GM23338 (cell line): ENCODE data around the gene CYP11A1. TPM values are rescaled to one million over a fixed set of nuclear protein-coding genes. Genes with fewer than 3 reads are reported as not detected.

ENCODE experiments used
- ATAC-seq: fragments of 200-7000 bp; cut with Tn5 transposase; 3 replicates; pipeline ENCODE4 v1.9.1; 2020
- DNase-seq: peaks from one replicate; pipeline ENCODE4 v3.0.0-alpha.2; 2015; ENCODE audit warnings: low spot score
- H2AFZ ChIP-seq: fragments of 200-600 bp; sonication (generic); 2 replicates; pipeline ENCODE4 v1.8.0; 2016; ENCODE audit warnings: antibody characterized with exemption, mild to moderate bottlenecking, moderate library complexity
- H3F3A ChIP-seq: fragments of 200-600 bp; sonication (generic); replicated peaks from 2 replicates; pipeline ENCODE4 v1.8.0; 2017; ENCODE audit warnings: antibody characterized with exemption, mixed run types, low read depth
- H3K27ac ChIP-seq: fragments of 200-600 bp; sonication (generic); 2 replicates; pipeline ENCODE4 v1.6.1; 2016; ENCODE audit warnings: low read depth
- H3K27me3 ChIP-seq: fragments of 200-600 bp; sonication (generic); 2 replicates; pipeline ENCODE4 v1.8.0; 2016; ENCODE audit warnings: mild to moderate bottlenecking, mixed run types, moderate library complexity; ENCODE audit not compliant: insufficient read depth
- H3K36me3 ChIP-seq: fragments of 200-600 bp; sonication (generic); 2 replicates; pipeline ENCODE4 v1.8.0; 2016; ENCODE audit warnings: mild to moderate bottlenecking; ENCODE audit not compliant: insufficient read depth
- H3K4me1 ChIP-seq: fragments of 200-600 bp; sonication (generic); 2 replicates; pipeline ENCODE4 v1.8.0; 2016; ENCODE audit warnings: mild to moderate bottlenecking, moderate library complexity; ENCODE audit not compliant: insufficient read depth
- H3K4me2 ChIP-seq: fragments of 200-600 bp; sonication (generic); 2 replicates; pipeline ENCODE4 v1.7.1; 2017; ENCODE audit warnings: mixed run types
- H3K4me3 ChIP-seq: fragments of 200-600 bp; sonication (generic); 2 replicates; pipeline ENCODE4 v1.6.1; 2016; ENCODE audit warnings: mixed run types
- H3K79me2 ChIP-seq: fragments of 200-600 bp; sonication (generic); replicated peaks from 2 replicates; pipeline ENCODE4 v1.8.0; 2017; ENCODE audit warnings: mild to moderate bottlenecking; ENCODE audit not compliant: insufficient read depth
- H3K9me2 ChIP-seq: fragments of 200-600 bp; sonication (generic); 2 replicates; pipeline ENCODE4 v1.8.0; 2017; ENCODE audit not compliant: insufficient read depth
- H4K20me1 ChIP-seq: fragments of 200-600 bp; sonication (generic); replicated peaks from 2 replicates; pipeline ENCODE4 v1.8.0; 2017; ENCODE audit warnings: mild to moderate bottlenecking; ENCODE audit not compliant: insufficient read depth
- H3K27ac Mint-ChIP-seq: 2 replicates; pipeline ENCODE4 v1.8.0; 2020; ENCODE audit warnings: inconsistent platforms, mild to moderate bottlenecking, moderate library complexity, mixed read lengths
- H3K27me3 Mint-ChIP-seq: 3 replicates; pipeline ENCODE4 v1.8.0; 2022; ENCODE audit warnings: low read depth, mild to moderate bottlenecking, moderate library complexity, mixed read lengths, inconsistent platforms; ENCODE audit not compliant: insufficient read depth, poor library complexity
- H3K36me3 Mint-ChIP-seq: 3 replicates; pipeline ENCODE4 v1.8.0; 2021; ENCODE audit warnings: low read depth, mild to moderate bottlenecking, inconsistent platforms, moderate library complexity, mixed read lengths
- H3K4me1 Mint-ChIP-seq: 3 replicates; pipeline ENCODE4 v1.8.0; 2020; ENCODE audit warnings: mild to moderate bottlenecking, inconsistent platforms, mixed read lengths
- H3K4me3 Mint-ChIP-seq: 3 replicates; pipeline ENCODE4 v1.8.0; 2021; ENCODE audit warnings: moderate library complexity, mild to moderate bottlenecking, inconsistent platforms, mixed read lengths
- H3K9me3 Mint-ChIP-seq: 3 replicates; pipeline ENCODE4 v1.8.0; 2020; ENCODE audit warnings: moderate library complexity, mild to moderate bottlenecking, inconsistent platforms, mixed read lengths
- EZH2 ChIP-seq: fragments of 200-600 bp; sonication (generic); IDR thresholded peaks from one replicate; pipeline ENCODE4 v1.8.0; 2017; ENCODE audit warnings: antibody characterized with exemption, mild to moderate bottlenecking, low read depth; ENCODE audit not compliant: unreplicated experiment
- EZH2phosphoT487 ChIP-seq: fragments of 200-600 bp; sonication (generic); IDR thresholded peaks from one replicate; pipeline ENCODE4 v1.8.1; 2018; ENCODE audit warnings: antibody characterized with exemption; ENCODE audit not compliant: unreplicated experiment
- JUNB ChIP-seq: IDR thresholded peaks from one replicate; pipeline ENCODE4 v1.6.1; 2016; ENCODE audit warnings: antibody characterized with exemption; ENCODE audit not compliant: unreplicated experiment
- NANOG ChIP-seq: IDR thresholded peaks from 2 replicates; pipeline ENCODE4 v1.6.1; 2016; ENCODE audit warnings: antibody characterized with exemption, borderline replicate concordance
- POLR2AphosphoS5 ChIP-seq: IDR thresholded peaks from 2 replicates; pipeline ENCODE4 v1.6.1; 2016; ENCODE audit warnings: antibody characterized with exemption, low read depth
- STAT1 ChIP-seq: IDR thresholded peaks from one replicate; pipeline ENCODE4 v1.6.1; 2016; ENCODE audit warnings: antibody characterized with exemption; ENCODE audit not compliant: unreplicated experiment
- ZNF114 ChIP-seq: fragments of 250-450 bp; sonication (Bioruptor Pico); IDR thresholded peaks from 2 replicates; pipeline ENCODE4 v1.5.0; 2020; ENCODE audit warnings: mild to moderate bottlenecking, moderate library complexity
- ZNF331 ChIP-seq: fragments of 250-450 bp; sonication (Bioruptor Pico); IDR thresholded peaks from 2 replicates; pipeline ENCODE4 v1.5.0; 2020; ENCODE audit warnings: low read depth, mild to moderate bottlenecking, moderate library complexity
- polyA plus RNA-seq: library from polyadenylated mRNA; unstranded; fragments of >200 nt; fragmentation: Nextera tagmentation; extraction: Ambion mirVana; gene quantifications from 2 replicates; pipeline ENCODE4 v1.2.1, GENCODE V29; 2016
- total RNA-seq: library from RNA; depleted of rRNA; stranded (reverse); fragments of >200 nt; shearing (Covaris generic); gene quantifications from 2 replicates; pipeline ENCODE4 v1.2.3, GENCODE V29; 2014
- TF ChIP-seq, protein P1 (sequence below): IDR thresholded peaks from one replicate; pipeline ENCODE4 v1.6.1; 2018; ENCODE audit warnings: antibody characterized with exemption; ENCODE audit not compliant: unreplicated experiment
- TF ChIP-seq, protein P2 (sequence below): fragments of 250-450 bp; sonication (Bioruptor Pico); IDR thresholded peaks from 2 replicates; pipeline ENCODE4 v1.5.0; 2020; ENCODE audit warnings: mild to moderate bottlenecking, moderate library complexity

The CYP11A1 gene
- total and polyA plus RNA-seq, 2 experiments from 2014 or later = 1.2 to 1.7 TPM

DNA sequence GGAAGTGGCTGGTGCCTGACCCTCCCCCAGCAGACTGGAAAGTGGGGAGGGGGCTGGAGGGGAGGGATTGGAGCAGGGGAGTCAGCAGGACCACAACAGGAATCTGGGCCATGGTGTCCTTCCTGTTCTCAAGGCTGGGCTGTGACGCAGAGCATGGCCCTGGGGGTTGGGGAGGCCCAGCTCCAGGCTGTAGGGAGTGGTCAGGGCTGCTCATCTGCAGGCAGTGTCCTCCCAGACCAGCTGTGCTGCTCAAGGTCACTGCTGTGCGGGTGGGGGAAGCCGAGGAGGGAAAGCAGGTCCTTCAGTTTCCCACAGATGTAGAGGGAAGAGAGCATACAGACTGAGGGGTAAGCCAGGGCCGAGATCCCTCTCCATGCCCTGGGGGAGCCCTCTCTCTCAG is 40.7 kb downstream of the CYP11A1 start:
- DNase-seq = no peak
- H3K4me2 ChIP-seq = no peak overlapping the region
- no peaks in the 10 kb centered on the region; the same call in 1 of the 2 replicates for H3K4me1 ChIP-seq
- no peaks in the 10 kb centered on the region for H3K9me2 ChIP-seq
- no peaks in the 10 kb centered on the region for H3K36me3 ChIP-seq
- peaks cover 10% of the 10 kb centered on the region for H3K27me3 Mint-ChIP-seq
- H3K27ac Mint-ChIP-seq = no peak overlapping the region
- TF ChIP-seq ZNF331 (CRISPR knock-in tag) (no peak), JUNB (no peak), ZNF114 (no peak), EZH2phosphoT487 (no peak), EZH2 (no peak), NANOG (no peak), POLR2AphosphoS5 (no peak)
- TF ChIP-seq, protein P1, sequence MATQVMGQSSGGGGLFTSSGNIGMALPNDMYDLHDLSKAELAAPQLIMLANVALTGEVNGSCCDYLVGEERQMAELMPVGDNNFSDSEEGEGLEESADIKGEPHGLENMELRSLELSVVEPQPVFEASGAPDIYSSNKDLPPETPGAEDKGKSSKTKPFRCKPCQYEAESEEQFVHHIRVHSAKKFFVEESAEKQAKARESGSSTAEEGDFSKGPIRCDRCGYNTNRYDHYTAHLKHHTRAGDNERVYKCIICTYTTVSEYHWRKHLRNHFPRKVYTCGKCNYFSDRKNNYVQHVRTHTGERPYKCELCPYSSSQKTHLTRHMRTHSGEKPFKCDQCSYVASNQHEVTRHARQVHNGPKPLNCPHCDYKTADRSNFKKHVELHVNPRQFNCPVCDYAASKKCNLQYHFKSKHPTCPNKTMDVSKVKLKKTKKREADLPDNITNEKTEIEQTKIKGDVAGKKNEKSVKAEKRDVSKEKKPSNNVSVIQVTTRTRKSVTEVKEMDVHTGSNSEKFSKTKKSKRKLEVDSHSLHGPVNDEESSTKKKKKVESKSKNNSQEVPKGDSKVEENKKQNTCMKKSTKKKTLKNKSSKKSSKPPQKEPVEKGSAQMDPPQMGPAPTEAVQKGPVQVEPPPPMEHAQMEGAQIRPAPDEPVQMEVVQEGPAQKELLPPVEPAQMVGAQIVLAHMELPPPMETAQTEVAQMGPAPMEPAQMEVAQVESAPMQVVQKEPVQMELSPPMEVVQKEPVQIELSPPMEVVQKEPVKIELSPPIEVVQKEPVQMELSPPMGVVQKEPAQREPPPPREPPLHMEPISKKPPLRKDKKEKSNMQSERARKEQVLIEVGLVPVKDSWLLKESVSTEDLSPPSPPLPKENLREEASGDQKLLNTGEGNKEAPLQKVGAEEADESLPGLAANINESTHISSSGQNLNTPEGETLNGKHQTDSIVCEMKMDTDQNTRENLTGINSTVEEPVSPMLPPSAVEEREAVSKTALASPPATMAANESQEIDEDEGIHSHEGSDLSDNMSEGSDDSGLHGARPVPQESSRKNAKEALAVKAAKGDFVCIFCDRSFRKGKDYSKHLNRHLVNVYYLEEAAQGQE = no peak
- no peaks in the 10 kb centered on the region for H3K79me2 ChIP-seq
- no peaks in the 10 kb centered on the region for H4K20me1 ChIP-seq
- H3K36me3 Mint-ChIP-seq = no peaks in the 10 kb centered on the region; the same call in 2 of the 3 replicates
- H3K27me3 ChIP-seq = no peaks in the 10 kb centered on the region
- no peaks in the 10 kb centered on the region for H3K9me3 Mint-ChIP-seq
- H2AFZ ChIP-seq = no peak overlapping the region
- H3K27ac ChIP-seq = no peak overlapping the region
- H3K4me3 Mint-ChIP-seq = no peak overlapping the region
- H3K4me3 ChIP-seq = no peak overlapping the region
- H3F3A ChIP-seq = no peaks in the 10 kb centered on the region
- peaks cover 20% of the 10 kb centered on the region for H3K4me1 Mint-ChIP-seq
- no peak for ATAC-seq

DNA sequence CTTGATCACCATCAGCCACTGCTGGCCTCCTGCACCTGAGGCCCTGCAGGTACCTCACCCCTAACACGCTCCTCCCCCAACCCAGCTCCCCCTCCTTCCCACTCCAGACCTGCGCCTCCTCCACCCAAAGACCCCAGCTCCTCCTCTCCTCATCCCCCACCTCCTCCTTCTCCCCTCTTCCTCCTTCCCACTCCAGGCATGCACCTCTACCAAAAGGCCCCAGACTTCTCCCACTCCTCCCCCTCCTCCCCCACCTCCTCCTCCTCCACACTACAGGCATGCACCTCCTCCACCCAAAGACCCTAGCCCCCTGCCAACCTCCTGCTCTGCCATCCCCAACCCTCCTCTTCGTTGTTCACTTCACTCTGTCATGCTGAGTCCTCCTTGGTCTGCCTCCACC is 42.7 kb downstream of the CYP11A1 start:
- no peaks in the 10 kb centered on the region for H3F3A ChIP-seq
- H3K27ac ChIP-seq = no peak overlapping the region
- H3K36me3 ChIP-seq = no peaks in the 10 kb centered on the region
- H3K36me3 Mint-ChIP-seq = no peaks in the 10 kb centered on the region; the same call in 2 of the 3 replicates
- peaks cover 25% of the 10 kb centered on the region for H3K4me1 Mint-ChIP-seq
- no peak overlapping the region for H3K4me2 ChIP-seq
- H3K9me2 ChIP-seq = no peaks in the 10 kb centered on the region
- no peak overlapping the region for H3K4me3 ChIP-seq
- no peaks in the 10 kb centered on the region for H4K20me1 ChIP-seq
- ATAC-seq (no peak), DNase-seq (no peak)
- no peaks in the 10 kb centered on the region for H3K79me2 ChIP-seq
- H3K4me1 ChIP-seq = peaks cover 4% of the 10 kb centered on the region; the same call in 1 of the 2 replicates
- no peak overlapping the region for H3K4me3 Mint-ChIP-seq
- peaks cover 10% of the 10 kb centered on the region for H3K27me3 Mint-ChIP-seq
- H3K27ac Mint-ChIP-seq = no peak overlapping the region
- no peaks in the 10 kb centered on the region for H3K27me3 ChIP-seq
- H3K9me3 Mint-ChIP-seq = no peaks in the 10 kb centered on the region; the same call in 2 of the 3 replicates
- no peak overlapping the region for H2AFZ ChIP-seq
- TF ChIP-seq STAT1 = no peak
- TF ChIP-seq JUNB = no peak
- TF ChIP-seq, protein P1 = no peak
- TF ChIP-seq, protein P2, sequence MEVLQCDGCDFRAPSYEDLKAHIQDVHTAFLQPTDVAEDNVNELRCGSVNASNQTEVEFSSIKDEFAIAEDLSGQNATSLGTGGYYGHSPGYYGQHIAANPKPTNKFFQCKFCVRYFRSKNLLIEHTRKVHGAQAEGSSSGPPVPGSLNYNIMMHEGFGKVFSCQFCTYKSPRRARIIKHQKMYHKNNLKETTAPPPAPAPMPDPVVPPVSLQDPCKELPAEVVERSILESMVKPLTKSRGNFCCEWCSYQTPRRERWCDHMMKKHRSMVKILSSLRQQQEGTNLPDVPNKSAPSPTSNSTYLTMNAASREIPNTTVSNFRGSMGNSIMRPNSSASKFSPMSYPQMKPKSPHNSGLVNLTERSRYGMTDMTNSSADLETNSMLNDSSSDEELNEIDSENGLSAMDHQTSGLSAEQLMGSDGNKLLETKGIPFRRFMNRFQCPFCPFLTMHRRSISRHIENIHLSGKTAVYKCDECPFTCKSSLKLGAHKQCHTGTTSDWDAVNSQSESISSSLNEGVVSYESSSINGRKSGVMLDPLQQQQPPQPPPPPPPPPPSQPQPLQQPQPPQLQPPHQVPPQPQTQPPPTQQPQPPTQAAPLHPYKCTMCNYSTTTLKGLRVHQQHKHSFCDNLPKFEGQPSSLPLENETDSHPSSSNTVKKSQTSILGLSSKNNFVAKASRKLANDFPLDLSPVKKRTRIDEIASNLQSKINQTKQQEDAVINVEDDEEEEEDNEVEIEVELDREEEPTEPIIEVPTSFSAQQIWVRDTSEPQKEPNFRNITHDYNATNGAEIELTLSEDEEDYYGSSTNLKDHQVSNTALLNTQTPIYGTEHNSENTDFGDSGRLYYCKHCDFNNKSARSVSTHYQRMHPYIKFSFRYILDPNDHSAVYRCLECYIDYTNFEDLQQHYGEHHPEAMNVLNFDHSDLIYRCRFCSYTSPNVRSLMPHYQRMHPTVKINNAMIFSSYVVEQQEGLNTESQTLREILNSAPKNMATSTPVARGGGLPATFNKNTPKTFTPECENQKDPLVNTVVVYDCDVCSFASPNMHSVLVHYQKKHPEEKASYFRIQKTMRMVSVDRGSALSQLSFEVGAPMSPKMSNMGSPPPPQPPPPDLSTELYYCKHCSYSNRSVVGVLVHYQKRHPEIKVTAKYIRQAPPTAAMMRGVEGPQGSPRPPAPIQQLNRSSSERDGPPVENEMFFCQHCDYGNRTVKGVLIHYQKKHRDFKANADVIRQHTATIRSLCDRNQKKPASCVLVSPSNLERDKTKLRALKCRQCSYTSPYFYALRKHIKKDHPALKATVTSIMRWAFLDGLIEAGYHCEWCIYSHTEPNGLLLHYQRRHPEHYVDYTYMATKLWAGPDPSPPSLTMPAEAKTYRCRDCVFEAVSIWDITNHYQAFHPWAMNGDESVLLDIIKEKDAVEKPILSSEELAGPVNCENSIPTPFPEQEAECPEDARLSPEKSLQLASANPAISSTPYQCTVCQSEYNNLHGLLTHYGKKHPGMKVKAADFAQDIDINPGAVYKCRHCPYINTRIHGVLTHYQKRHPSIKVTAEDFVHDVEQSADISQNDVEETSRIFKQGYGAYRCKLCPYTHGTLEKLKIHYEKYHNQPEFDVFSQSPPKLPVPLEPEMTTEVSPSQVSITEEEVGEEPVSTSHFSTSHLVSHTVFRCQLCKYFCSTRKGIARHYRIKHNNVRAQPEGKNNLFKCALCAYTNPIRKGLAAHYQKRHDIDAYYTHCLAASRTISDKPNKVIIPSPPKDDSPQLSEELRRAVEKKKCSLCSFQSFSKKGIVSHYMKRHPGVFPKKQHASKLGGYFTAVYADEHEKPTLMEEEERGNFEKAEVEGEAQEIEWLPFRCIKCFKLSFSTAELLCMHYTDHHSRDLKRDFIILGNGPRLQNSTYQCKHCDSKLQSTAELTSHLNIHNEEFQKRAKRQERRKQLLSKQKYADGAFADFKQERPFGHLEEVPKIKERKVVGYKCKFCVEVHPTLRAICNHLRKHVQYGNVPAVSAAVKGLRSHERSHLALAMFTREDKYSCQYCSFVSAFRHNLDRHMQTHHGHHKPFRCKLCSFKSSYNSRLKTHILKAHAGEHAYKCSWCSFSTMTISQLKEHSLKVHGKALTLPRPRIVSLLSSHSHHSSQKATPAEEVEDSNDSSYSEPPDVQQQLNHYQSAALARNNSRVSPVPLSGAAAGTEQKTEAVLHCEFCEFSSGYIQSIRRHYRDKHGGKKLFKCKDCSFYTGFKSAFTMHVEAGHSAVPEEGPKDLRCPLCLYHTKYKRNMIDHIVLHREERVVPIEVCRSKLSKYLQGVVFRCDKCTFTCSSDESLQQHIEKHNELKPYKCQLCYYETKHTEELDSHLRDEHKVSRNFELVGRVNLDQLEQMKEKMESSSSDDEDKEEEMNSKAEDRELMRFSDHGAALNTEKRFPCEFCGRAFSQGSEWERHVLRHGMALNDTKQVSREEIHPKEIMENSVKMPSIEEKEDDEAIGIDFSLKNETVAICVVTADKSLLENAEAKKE = no peak
